H1 (cell line): ENCODE measurements around the gene SH3BGRL3. TPM values are rescaled to one million over a fixed set of nuclear protein-coding genes. Genes with fewer than 3 reads are reported as not detected.

ENCODE experiments used
- CTCF ChIA-PET: fragments of 300-600 bp; sonication (Branson Sonifier 250); formaldehyde crosslinking; loops from one replicate; lab custom pipeline; 2021; ENCODE audit not compliant: partially characterized antibody; lab: Charles Lee
- POLR2A ChIA-PET: fragments of 300-600 bp; sonication (Branson Sonifier 250); formaldehyde crosslinking; loops from one replicate; lab custom pipeline; 2021; ENCODE audit warnings: inconsistent platforms; ENCODE audit not compliant: partially characterized antibody; lab: Charles Lee
- DNase-seq, 2 experiments: peaks; one replicate each; pipeline versions ENCODE4 v3.0.0 to v3.0.0-alpha.2; 2010 to 2022; ENCODE audit warnings: low spot score in 2 of 2, low read depth in 1 of 2, mixed read lengths in 1 of 2
- FAIRE-seq: peaks from 2 replicates; lab custom pipeline; 2011; peaks lifted over from hg19 to GRCh38; lab: Jason Lieb, UNC
- H2AFZ ChIP-seq: 2 replicates; pipeline ENCODE4 v1.8.1; 2012; ENCODE audit warnings: low read length, inconsistent platforms
- H2AK5ac ChIP-seq: 2 replicates; pipeline ENCODE4 v1.6.1; 2013; ENCODE audit warnings: low read depth, low read length
- H2BK120ac ChIP-seq: replicated peaks from 2 replicates; pipeline ENCODE3; 2013; ENCODE audit warnings: low read depth, low read length, inconsistent platforms
- H2BK12ac ChIP-seq: 2 replicates; pipeline ENCODE4 v1.6.1; 2013; ENCODE audit warnings: low read depth, low read length
- H2BK15ac ChIP-seq: 2 replicates; pipeline ENCODE4 v1.6.1; 2013; ENCODE audit warnings: low read length
- H2BK20ac ChIP-seq: 2 replicates; pipeline ENCODE4 v1.6.1; 2013; ENCODE audit warnings: low read length
- H2BK5ac ChIP-seq: 2 replicates; pipeline ENCODE4 v1.6.1; 2013; ENCODE audit warnings: low read depth, low read length
- H3K14ac ChIP-seq: 2 replicates; pipeline ENCODE4 v1.6.1; 2013; ENCODE audit warnings: inconsistent platforms; ENCODE audit not compliant: insufficient read length
- H3K18ac ChIP-seq: 2 replicates; pipeline ENCODE4 v1.6.1; 2013; ENCODE audit warnings: low read length; ENCODE audit errors: extremely low read depth
- H3K23ac ChIP-seq: 2 replicates; pipeline ENCODE4 v1.6.1; 2013; ENCODE audit warnings: inconsistent platforms; ENCODE audit not compliant: insufficient read length
- H3K23me2 ChIP-seq: 2 replicates; pipeline ENCODE4 v1.6.1; 2013; ENCODE audit warnings: low read depth, low read length
- H3K27ac ChIP-seq: 2 replicates; pipeline ENCODE4 v1.6.1; 2011; ENCODE audit warnings: low read depth, low read length, inconsistent platforms
- H3K27me3 ChIP-seq, 4 experiments: replicated peaks in 1 of 4; 1 replicate in 1 of 4; 2 replicates in 3 of 4; pipeline versions ENCODE4 v1.6.1 to v1.8.1; 2011 to 2013; ENCODE audit warnings: low read length in 3 of 4, mild to moderate bottlenecking in 3 of 4, inconsistent platforms in 2 of 4, mixed read lengths in 2 of 4, moderate library complexity in 1 of 4; ENCODE audit not compliant: control insufficient read depth in 3 of 4, insufficient read depth in 3 of 4; ENCODE audit errors: extremely low read depth in 1 of 4
- H3K36me3 ChIP-seq, 4 experiments: 2 replicates each; pipeline versions ENCODE4 v1.6.1 to v1.8.1; 2011 to 2013; ENCODE audit warnings: mild to moderate bottlenecking in 4 of 4, low read length in 3 of 4, moderate library complexity in 2 of 4, control low read depth in 1 of 4, inconsistent platforms in 1 of 4; ENCODE audit not compliant: insufficient read depth in 4 of 4, control insufficient read depth in 2 of 4
- H3K4ac ChIP-seq: replicated peaks from 2 replicates; pipeline ENCODE3; 2013; ENCODE audit warnings: low read length, low read depth, mixed read lengths, inconsistent platforms; ENCODE audit not compliant: insufficient read length
- H3K4me1 ChIP-seq, 4 experiments: replicated peaks in 1 of 4; 1 replicate in 1 of 4; 2 replicates in 3 of 4; pipeline versions ENCODE4 v1.6.1 to v1.8.1; 2011 to 2013; ENCODE audit warnings: low read length in 3 of 4, inconsistent platforms in 2 of 4, mixed read lengths in 1 of 4; ENCODE audit not compliant: insufficient read depth in 4 of 4, control insufficient read depth in 3 of 4
- H3K4me2 ChIP-seq, 2 experiments: 2 replicates each; pipeline versions ENCODE4 v1.6.1 to v1.8.1; 2011 to 2013; ENCODE audit warnings: low read depth in 2 of 2, low read length in 2 of 2, control low read depth in 1 of 2, inconsistent platforms in 1 of 2, mild to moderate bottlenecking in 1 of 2; ENCODE audit not compliant: insufficient read depth in 1 of 2
- H3K4me3 ChIP-seq, 4 experiments: fragments of 200-600, 300-600 bp in 1 of 4; sonication (generic), shearing (Covaris generic), sonication (Bioruptor Twin) in 1 of 4; 2 replicates each; pipeline versions ENCODE4 v1.5.1 to v1.8.1; 2011 to 2016; ENCODE audit warnings: low read length in 4 of 4, low read depth in 3 of 4, control low read depth in 2 of 4, inconsistent platforms in 2 of 4, mild to moderate bottlenecking in 2 of 4, mixed read lengths in 1 of 4, moderate library complexity in 1 of 4; ENCODE audit not compliant: insufficient read depth in 2 of 4; ENCODE audit errors: extremely low read depth in 1 of 4
- H3K56ac ChIP-seq: replicated peaks from 2 replicates; pipeline ENCODE3; 2013; ENCODE audit warnings: low read depth, mild to moderate bottlenecking, mixed read lengths, low read length, inconsistent platforms; ENCODE audit not compliant: insufficient read length
- H3K79me1 ChIP-seq: 2 replicates; pipeline ENCODE4 v1.6.1; 2013; ENCODE audit warnings: low read depth, low read length, control low read depth
- H3K79me2 ChIP-seq, 2 experiments: 2 replicates each; pipeline versions ENCODE4 v1.6.1 to v1.8.1; 2012 to 2013; ENCODE audit warnings: low read length in 2 of 2, mild to moderate bottlenecking in 2 of 2, inconsistent platforms in 1 of 2; ENCODE audit not compliant: insufficient read depth in 2 of 2, control insufficient read depth in 1 of 2
- H3K9ac ChIP-seq, 4 experiments: replicated peaks in 1 of 4; 1 replicate in 1 of 4; 2 replicates in 3 of 4; pipeline versions ENCODE4 v1.6.1 to v1.8.1; 2011 to 2013; ENCODE audit warnings: low read depth in 3 of 4, low read length in 3 of 4, control low read depth in 2 of 4, mild to moderate bottlenecking in 2 of 4, moderate library complexity in 2 of 4, inconsistent platforms in 1 of 4; ENCODE audit errors: extremely low read depth in 1 of 4
- H3K9me3 ChIP-seq, 2 experiments: 2 replicates each; pipeline versions ENCODE4 v1.6.1 to v1.8.1; 2012 to 2013; ENCODE audit warnings: mild to moderate bottlenecking in 2 of 2, moderate library complexity in 2 of 2, control low read depth in 1 of 2, inconsistent platforms in 1 of 2, low read depth in 1 of 2, low read length in 1 of 2, mixed read lengths in 1 of 2; ENCODE audit not compliant: insufficient read depth in 2 of 2
- H4K20me1 ChIP-seq, 2 experiments: replicated peaks in 1 of 2; 2 replicates each; pipeline versions ENCODE3 to v1.8.1; 2011 to 2013; ENCODE audit warnings: inconsistent platforms in 2 of 2, low read length in 2 of 2, mild to moderate bottlenecking in 1 of 2; ENCODE audit not compliant: insufficient read depth in 2 of 2, control insufficient read depth in 1 of 2
- H4K5ac ChIP-seq: 2 replicates; pipeline ENCODE4 v1.6.1; 2013; ENCODE audit warnings: low read length, low read depth, mixed read lengths, inconsistent platforms; ENCODE audit not compliant: insufficient read length
- H4K8ac ChIP-seq: 2 replicates; pipeline ENCODE4 v1.8.0; 2013; ENCODE audit warnings: mild to moderate bottlenecking, moderate library complexity, low read length, inconsistent platforms; ENCODE audit not compliant: insufficient read depth; ENCODE audit errors: extremely low read depth
- H4K91ac ChIP-seq: replicated peaks from 2 replicates; pipeline ENCODE3; 2013; ENCODE audit warnings: low read length, mixed read lengths, inconsistent platforms; ENCODE audit not compliant: insufficient read length
- WGBS, 2 experiments: shearing (Covaris generic) in 1 of 2; methylation state at CpG; one replicate each; pipeline versions ENCODE4 v1.1.6 to v1.1.7; 2013 to 2015; ENCODE audit warnings: low lambda C conversion rate in 2 of 2, mixed read lengths in 2 of 2, inconsistent platforms in 1 of 2, low coverage in 1 of 2, missing lambda C conversion rate in 1 of 2; ENCODE audit not compliant: insufficient replicate concordance in 2 of 2, insufficient coverage in 1 of 2, insufficient read length in 1 of 2; ENCODE audit errors: extremely low coverage in 1 of 2, missing lambda C conversion rate in 1 of 2; 5-methylcytosine and 5-hydroxymethylcytosine counted together
- polyA plus RNA-seq, 7 experiments: library from polyadenylated mRNA; depleted of rRNA in 3 of 7; stranded (reverse) in 5 of 7; unstranded in 2 of 7; fragments of >200 nt in 5 of 7; fragments of 200-250 nt in 2 of 7; gene quantifications; 1 replicate in 5 of 7; 2 replicates in 1 of 7; 4 replicates in 1 of 7; pipeline versions ENCODE4 v1.2.1 to v1.2.3, GENCODE V29; 2011 to 2013; ENCODE audit warnings: missing spikeins in 2 of 7, mixed read lengths in 2 of 7
- total RNA-seq: library from RNA; stranded (reverse); fragmentation: NEBNext Ultra II Directional; extraction: Animal tissue kit (Norgen Biotek cat#: 25700); gene quantifications from 2 replicates; pipeline ENCODE4 v1.2.1, GENCODE V29; 2021
- TF ChIP-seq, protein P1 (sequence below): IDR thresholded peaks from 2 replicates; pipeline ENCODE4 v1.6.1; 2012; ENCODE audit warnings: inconsistent platforms
- TF ChIP-seq, protein P2 (sequence below), 3 experiments: IDR thresholded peaks; 1 replicate in 2 of 3; 2 replicates in 1 of 3; pipeline versions ENCODE4 v1.5.1 to v1.6.1; 2011; ENCODE audit warnings: low read length in 3 of 3, mild to moderate bottlenecking in 3 of 3, inconsistent platforms in 2 of 3, low read depth in 1 of 3, moderate library complexity in 1 of 3; ENCODE audit not compliant: insufficient read depth in 1 of 3; ENCODE audit errors: control extremely low read depth in 1 of 3

SH3BGRL3 gene
- total and polyA plus RNA-seq, 2 of the 8 experiments (the other 6 are each of a cell fraction or from before 2014, with no cell fraction given): 77.8 to 107 TPM

DNA sequence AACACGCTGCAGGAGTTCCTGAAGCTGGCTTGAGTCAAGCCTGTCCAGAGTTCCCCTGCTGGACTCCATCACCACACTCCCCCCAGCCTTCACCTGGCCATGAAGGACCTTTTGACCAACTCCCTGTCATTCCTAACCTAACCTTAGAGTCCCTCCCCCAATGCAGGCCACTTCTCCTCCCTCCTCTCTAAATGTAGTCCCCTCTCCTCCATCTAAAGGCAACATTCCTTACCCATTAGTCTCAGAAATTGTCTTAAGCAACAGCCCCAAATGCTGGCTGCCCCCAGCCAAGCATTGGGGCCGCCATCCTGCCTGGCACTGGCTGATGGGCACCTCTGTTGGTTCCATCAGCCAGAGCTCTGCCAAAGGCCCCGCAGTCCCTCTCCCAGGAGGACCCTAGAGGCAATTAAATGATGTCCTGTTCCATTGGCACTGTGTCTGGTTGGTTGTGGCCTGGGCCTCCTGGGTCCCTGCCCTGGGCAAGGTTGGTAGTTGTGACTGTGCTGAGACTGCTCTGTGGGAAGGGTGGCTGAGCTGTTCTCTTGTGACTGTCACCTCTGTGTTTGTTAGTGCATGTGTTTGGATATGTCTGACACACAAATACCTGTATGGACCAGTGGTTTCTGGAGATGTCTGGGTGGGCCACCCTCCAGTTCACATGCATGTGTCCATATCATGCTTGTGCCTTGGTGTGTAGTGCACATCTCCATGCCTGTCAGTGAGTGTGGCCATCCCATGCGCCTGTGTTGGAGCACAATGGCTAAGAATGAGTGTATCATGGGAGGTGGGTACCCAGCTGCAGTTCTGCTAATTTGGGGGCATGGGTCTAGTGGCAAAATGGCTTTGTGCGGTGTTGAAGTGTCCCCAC is 1.4 kb downstream of the SH3BGRL3 start:
- H3K4me2 ChIP-seq: peak overlapping the region; percentile 60 to 61
- H4K20me1 ChIP-seq: peaks cover 6 to 17% of the 10 kb centered on the region in 2 experiments
- peak overlapping the region; percentile 27; the same call in 1 of the 2 replicates for H2BK5ac ChIP-seq
- DNase-seq (no peak), FAIRE-seq (no peak)
- peaks cover 9% of the 10 kb centered on the region; the same call in 1 of the 2 replicates for H3K23me2 ChIP-seq
- no peak overlapping the region; the same call in 1 of the 2 replicates for H4K8ac ChIP-seq
- H3K27me3 ChIP-seq: no peaks in the 10 kb centered on the region
- H3K27ac ChIP-seq: peak overlapping the region; percentile 64; the same call in 1 of the 2 replicates
- peak overlapping the region; percentile 76 for H3K18ac ChIP-seq
- H2BK15ac ChIP-seq: peak overlapping the region; percentile 32
- peak overlapping the region; percentile 85 for H4K91ac ChIP-seq
- H3K79me2 ChIP-seq: peaks cover 0 to 5% of the 10 kb centered on the region in 2 experiments; a peak in 1 of 4 replicates
- H3K36me3 ChIP-seq: peaks cover 15 to 19% (median 17%) of the 10 kb centered on the region in 4 experiments
- H3K14ac ChIP-seq: no peak overlapping the region
- peak overlapping the region; percentile 82; the same call in 1 of the 2 replicates for H2BK20ac ChIP-seq
- CTCF ChIA-PET: interaction anchor here (0.6 to 39.7 kb wide), 13 partner anchors 15 to 190 kb away, joined by 3 to 1530 read pairs (median 4); partner anchors contain the start of genes CATSPER4, CD52, CEP85 and UBXN11
- no peaks in the 10 kb centered on the region for H3K79me1 ChIP-seq
- peak overlapping the region in 2 of 4 experiments; percentile 15 to 69; a peak in 3 of 8 replicates for H3K4me3 ChIP-seq
- peak overlapping the region in 1 of 4 experiments; percentile 8; a peak in 4 of 7 replicates for H3K9ac ChIP-seq
- WGBS, 2 experiments: 90% methylated on average over 5 of the region's 5 CpGs; no CpG with 5 or more reads in 1 of the 2 experiments
- peak overlapping the region; percentile 41 for H4K5ac ChIP-seq
- POLR2A ChIA-PET: interaction anchor here (0.7 to 4.0 kb wide), 11 partner anchors 9 to 220 kb away, joined by 3 to 27 read pairs (median 4); partner anchors contain the start of genes CATSPER4, CD52, LIN28A and PDIK1L
- H3K9me3 ChIP-seq: no peaks in the 10 kb centered on the region
- H2BK12ac ChIP-seq: peak overlapping the region; percentile 32; the same call in 1 of the 2 replicates
- H3K4me1 ChIP-seq: peaks cover 8 to 37% (median 22%) of the 10 kb centered on the region in 4 experiments
- peak overlapping the region; percentile 30 for H2BK120ac ChIP-seq
- H3K23ac ChIP-seq: no peak overlapping the region
- no peak overlapping the region for H2AFZ ChIP-seq
- peak overlapping the region; percentile 42 for H2AK5ac ChIP-seq
- H3K4ac ChIP-seq: peak overlapping the region; percentile 73
- H3K56ac ChIP-seq: no peak overlapping the region
- TF ChIP-seq, protein P1, sequence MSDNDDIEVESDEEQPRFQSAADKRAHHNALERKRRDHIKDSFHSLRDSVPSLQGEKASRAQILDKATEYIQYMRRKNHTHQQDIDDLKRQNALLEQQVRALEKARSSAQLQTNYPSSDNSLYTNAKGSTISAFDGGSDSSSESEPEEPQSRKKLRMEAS: 0 out of 2 replicates have a peak, but pooled peaks have one; percentile 5
- TF ChIP-seq, protein P2, sequence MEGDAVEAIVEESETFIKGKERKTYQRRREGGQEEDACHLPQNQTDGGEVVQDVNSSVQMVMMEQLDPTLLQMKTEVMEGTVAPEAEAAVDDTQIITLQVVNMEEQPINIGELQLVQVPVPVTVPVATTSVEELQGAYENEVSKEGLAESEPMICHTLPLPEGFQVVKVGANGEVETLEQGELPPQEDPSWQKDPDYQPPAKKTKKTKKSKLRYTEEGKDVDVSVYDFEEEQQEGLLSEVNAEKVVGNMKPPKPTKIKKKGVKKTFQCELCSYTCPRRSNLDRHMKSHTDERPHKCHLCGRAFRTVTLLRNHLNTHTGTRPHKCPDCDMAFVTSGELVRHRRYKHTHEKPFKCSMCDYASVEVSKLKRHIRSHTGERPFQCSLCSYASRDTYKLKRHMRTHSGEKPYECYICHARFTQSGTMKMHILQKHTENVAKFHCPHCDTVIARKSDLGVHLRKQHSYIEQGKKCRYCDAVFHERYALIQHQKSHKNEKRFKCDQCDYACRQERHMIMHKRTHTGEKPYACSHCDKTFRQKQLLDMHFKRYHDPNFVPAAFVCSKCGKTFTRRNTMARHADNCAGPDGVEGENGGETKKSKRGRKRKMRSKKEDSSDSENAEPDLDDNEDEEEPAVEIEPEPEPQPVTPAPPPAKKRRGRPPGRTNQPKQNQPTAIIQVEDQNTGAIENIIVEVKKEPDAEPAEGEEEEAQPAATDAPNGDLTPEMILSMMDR (IDR thresholded peaks at IDR 0.05; ENCODE audit: control extremely low read depth in 1 of 3, insufficient read depth in 1 of 3, low read depth in 1 of 3, low read length in 3 of 3): no peak
- TF ChIP-seq, all 59 proteins: peak for 1
